DND-41 (cell line): ENCODE data around the gene NRSN2.

Source experiments
- ATAC-seq: fragments of 200-7000 bp; cut with Tn5 transposase; 3 replicates; pipeline ENCODE4 v1.9.1; 2021; ENCODE audit warnings: low read depth; ENCODE audit not compliant: insufficient read depth
- DNase-seq: peaks from one replicate; pipeline ENCODE4 v3.0.0-alpha.2; 2020
- H2AFZ ChIP-seq: 2 replicates; pipeline ENCODE4 v1.6.0; 2012; ENCODE audit warnings: low read depth, low read length
- H3K27ac ChIP-seq: 2 replicates; pipeline ENCODE4 v1.5.1; 2012; ENCODE audit warnings: low read length, inconsistent platforms
- H3K27me3 ChIP-seq: fragments of 200-600 bp; sonication (generic); 2 replicates; pipeline ENCODE4 v1.6.0; 2012; ENCODE audit warnings: low read length, mild to moderate bottlenecking, inconsistent platforms; ENCODE audit not compliant: insufficient read depth, poor library complexity
- H3K36me3 ChIP-seq: 2 replicates; pipeline ENCODE4 v1.5.1; 2012; ENCODE audit warnings: low read length, inconsistent platforms; ENCODE audit not compliant: insufficient read depth
- H3K4me1 ChIP-seq: 2 replicates; pipeline ENCODE4 v1.5.1; 2012; ENCODE audit warnings: mild to moderate bottlenecking, low read length; ENCODE audit not compliant: insufficient read depth
- H3K4me2 ChIP-seq: 2 replicates; pipeline ENCODE4 v1.6.0; 2012; ENCODE audit warnings: mild to moderate bottlenecking, moderate library complexity, low read length, inconsistent platforms; ENCODE audit not compliant: insufficient read depth
- H3K4me3 ChIP-seq, 2 experiments: fragments of 200-600 bp in 1 of 2; shearing (Covaris generic) in 1 of 2; 2 replicates each; pipeline ENCODE4 v1.5.1; 2012 to 2016; ENCODE audit warnings: inconsistent platforms in 2 of 2, low read length in 2 of 2, mild to moderate bottlenecking in 2 of 2, low read depth in 1 of 2, moderate library complexity in 1 of 2
- H3K79me2 ChIP-seq: 2 replicates; pipeline ENCODE4 v1.6.0; 2012; ENCODE audit warnings: low read length, inconsistent platforms; ENCODE audit not compliant: insufficient read depth
- H3K9ac ChIP-seq: 2 replicates; pipeline ENCODE4 v1.6.0; 2012; ENCODE audit warnings: low read depth, mild to moderate bottlenecking, inconsistent platforms, low read length, moderate library complexity
- H3K9me3 ChIP-seq: 2 replicates; pipeline ENCODE4 v1.5.1; 2012; ENCODE audit warnings: low read length, moderate library complexity, mild to moderate bottlenecking, inconsistent platforms; ENCODE audit not compliant: insufficient read depth, severe bottlenecking
- H4K20me1 ChIP-seq: 2 replicates; pipeline ENCODE4 v1.6.0; 2012; ENCODE audit warnings: low read length; ENCODE audit not compliant: insufficient read depth
- CTCF ChIP-seq: IDR thresholded peaks from 2 replicates; pipeline ENCODE4 v1.5.1; 2012; ENCODE audit warnings: borderline replicate concordance, low read length, moderate library complexity, mild to moderate bottlenecking; ENCODE audit not compliant: poor library complexity, severe bottlenecking; ENCODE audit errors: extremely low read depth
- EZH2 ChIP-seq: IDR thresholded peaks from 3 replicates; pipeline ENCODE4 v1.6.1; 2012; ENCODE audit warnings: borderline replicate concordance, low read depth, mild to moderate bottlenecking, moderate library complexity, low read length, inconsistent platforms; ENCODE audit not compliant: severe bottlenecking

The NRSN2 gene

GRCh38 chr20:402496-402885 lies 55.6 kb downstream of the NRSN2 start:
- no peaks in the 10 kb centered on the region for H4K20me1 ChIP-seq
- TF ChIP-seq CTCF (no peak), EZH2 (no peak)
- peak overlapping the region; percentile 77 for H3K27ac ChIP-seq
- peaks cover 56% of the 10 kb centered on the region for H3K4me1 ChIP-seq
- no peak overlapping the region for H3K4me3 ChIP-seq
- H3K9me3 ChIP-seq, result no peaks in the 10 kb centered on the region
- H3K9ac ChIP-seq, result peak overlapping the region; percentile 37; the same call in 1 of the 2 replicates
- H3K36me3 ChIP-seq, result peaks cover 5% of the 10 kb centered on the region; the same call in 1 of the 2 replicates
- ATAC-seq (peak; percentile 76), DNase-seq (peak; percentile 88)
- H2AFZ ChIP-seq, result no peak overlapping the region
- H3K4me2 ChIP-seq, result peak overlapping the region; percentile 19; the same call in 1 of the 2 replicates
- no peaks in the 10 kb centered on the region for H3K27me3 ChIP-seq
- H3K79me2 ChIP-seq, result no peaks in the 10 kb centered on the region; the same call in 1 of the 2 replicates

- H3K4me1 ChIP-seq, result peaks cover 58% of the 10 kb centered on the region
- peak overlapping the region; percentile 34; the same call in 1 of the 2 replicates for H3K9ac ChIP-seq
- H3K27ac ChIP-seq, result peak overlapping the region; percentile 77
- no peaks in the 10 kb centered on the region; the same call in 1 of the 2 replicates for H3K79me2 ChIP-seq
- no peaks in the 10 kb centered on the region for H4K20me1 ChIP-seq
- no peaks in the 10 kb centered on the region; the same call in 1 of the 2 replicates for H3K36me3 ChIP-seq
- H3K9me3 ChIP-seq, result no peaks in the 10 kb centered on the region
- DNase-seq, result peak; percentile 53
- H3K4me3 ChIP-seq, result no peak overlapping the region
- no peaks in the 10 kb centered on the region for H3K27me3 ChIP-seq
- no peak overlapping the region for H2AFZ ChIP-seq
- ATAC-seq, result peak; percentile 4; the same call in 2 of the 3 replicates
- TF ChIP-seq EZH2 (no peak), CTCF (no peak)
- peak overlapping the region; percentile 19; the same call in 1 of the 2 replicates for H3K4me2 ChIP-seq
Measured at GRCh38 chr20:402898-403581, 56.1 kb downstream of the NRSN2 start.

GRCh38 chr20:403582-403957 lies 56.7 kb downstream of the NRSN2 start:
- H3K4me2 ChIP-seq, result no peak overlapping the region
- ATAC-seq (no peak), DNase-seq (no peak)
- H3K4me3 ChIP-seq, result no peak overlapping the region
- peaks cover 5% of the 10 kb centered on the region for H3K79me2 ChIP-seq
- no peaks in the 10 kb centered on the region for H4K20me1 ChIP-seq
- H3K36me3 ChIP-seq, result peaks cover 4% of the 10 kb centered on the region
- no peak overlapping the region for H2AFZ ChIP-seq
- no peak for TF ChIP-seq EZH2
- no peak for TF ChIP-seq CTCF
- H3K9me3 ChIP-seq, result no peaks in the 10 kb centered on the region
- peak overlapping the region; percentile 77; the same call in 1 of the 2 replicates for H3K27ac ChIP-seq
- no peak overlapping the region for H3K9ac ChIP-seq
- no peaks in the 10 kb centered on the region for H3K27me3 ChIP-seq
- H3K4me1 ChIP-seq, result peaks cover 58% of the 10 kb centered on the region
